BJ (cell line): ENCODE data around the gene OR10A4. TPM values are rescaled to one million over a fixed set of nuclear protein-coding genes. Genes with fewer than 3 reads are reported as not detected.

ENCODE experiments used
- CTCF ChIA-PET: fragments of 350-600 bp; formaldehyde crosslinking; extraction: SDS; loops from one replicate; lab custom pipeline; 2021; ENCODE audit warnings: antibody characterized with exemption, inconsistent platforms; lab: Yijun Ruan, JAX
- POLR2A ChIA-PET: fragments of 300-600 bp; sonication (Branson Sonifier 250); formaldehyde crosslinking; extraction: SDS; loops from one replicate; lab custom pipeline; 2021; ENCODE audit warnings: antibody characterized with exemption; lab: Charles Lee
- DNase-seq: peaks from one replicate; pipeline ENCODE4 v3.0.0-alpha.2; 2011; ENCODE audit warnings: low read depth
- H3K27me3 ChIP-seq: 2 replicates; pipeline ENCODE4 v1.6.0; 2011; ENCODE audit warnings: low read length; ENCODE audit not compliant: control insufficient read depth, insufficient read depth
- H3K36me3 ChIP-seq: 2 replicates; pipeline ENCODE4 v1.5.1; 2011; ENCODE audit warnings: low read length; ENCODE audit not compliant: control insufficient read depth, insufficient read depth
- H3K4me3 ChIP-seq: 2 replicates; pipeline ENCODE4 v1.5.1; 2011; ENCODE audit warnings: low read depth, mild to moderate bottlenecking, control low read depth, low read length
- polyA plus RNA-seq: library from polyadenylated mRNA; depleted of rRNA; stranded (reverse); fragments of >200 nt; gene quantifications from 2 replicates; pipeline ENCODE4 v1.2.3, GENCODE V29; 2011
- TF ChIP-seq, protein P1 (sequence below): IDR thresholded peaks from 2 replicates; pipeline ENCODE4 v1.5.1; 2011; ENCODE audit warnings: low read depth, mild to moderate bottlenecking, control low read depth, inconsistent platforms, low read length, moderate library complexity; ENCODE audit not compliant: insufficient read depth

OR10A4 gene
- polyA plus RNA-seq, 1 experiment: not detected

DNA sequence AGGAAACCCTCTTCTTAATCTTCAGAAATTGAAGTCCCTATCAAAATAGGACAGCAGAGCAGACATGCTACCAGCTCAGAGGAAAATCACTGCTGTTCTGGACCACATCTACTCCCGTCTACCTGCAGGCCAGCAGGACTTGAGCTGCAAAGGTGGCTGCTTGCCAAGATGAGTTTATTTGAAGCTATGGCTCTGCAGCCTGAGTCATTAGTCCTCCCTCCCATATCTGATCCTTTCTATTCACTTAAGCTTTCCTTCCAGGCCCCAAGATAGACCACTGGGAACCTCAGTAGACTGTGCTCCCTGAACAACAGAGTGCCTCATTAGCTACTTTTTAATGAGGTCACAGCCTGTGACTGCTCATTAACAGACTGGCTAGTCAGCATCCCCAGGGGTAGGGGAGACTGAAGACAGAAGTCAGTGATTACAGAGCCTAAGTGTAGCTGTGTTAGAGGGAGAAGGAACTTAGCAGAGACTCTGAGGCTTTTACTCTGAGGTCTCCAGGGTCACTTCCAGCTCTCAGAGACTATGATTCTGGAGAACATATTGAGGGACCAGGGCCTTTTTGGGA is 20.4 kb upstream of the OR10A4 start:
- no peak for DNase-seq
- H3K4me3 ChIP-seq: no peak overlapping the region
- ChIA-PET POLR2A (interaction anchor here (0.6 kb wide), 1 partner anchor 16 kb away, joined by 3 read pairs; no protein-coding TSS in a partner anchor), CTCF (interaction anchor here (1.3 kb wide), 1 partner anchor 44 kb away, joined by 5 read pairs; no protein-coding TSS in a partner anchor)
- no peaks in the 10 kb centered on the region for H3K27me3 ChIP-seq
- TF ChIP-seq, protein P1, sequence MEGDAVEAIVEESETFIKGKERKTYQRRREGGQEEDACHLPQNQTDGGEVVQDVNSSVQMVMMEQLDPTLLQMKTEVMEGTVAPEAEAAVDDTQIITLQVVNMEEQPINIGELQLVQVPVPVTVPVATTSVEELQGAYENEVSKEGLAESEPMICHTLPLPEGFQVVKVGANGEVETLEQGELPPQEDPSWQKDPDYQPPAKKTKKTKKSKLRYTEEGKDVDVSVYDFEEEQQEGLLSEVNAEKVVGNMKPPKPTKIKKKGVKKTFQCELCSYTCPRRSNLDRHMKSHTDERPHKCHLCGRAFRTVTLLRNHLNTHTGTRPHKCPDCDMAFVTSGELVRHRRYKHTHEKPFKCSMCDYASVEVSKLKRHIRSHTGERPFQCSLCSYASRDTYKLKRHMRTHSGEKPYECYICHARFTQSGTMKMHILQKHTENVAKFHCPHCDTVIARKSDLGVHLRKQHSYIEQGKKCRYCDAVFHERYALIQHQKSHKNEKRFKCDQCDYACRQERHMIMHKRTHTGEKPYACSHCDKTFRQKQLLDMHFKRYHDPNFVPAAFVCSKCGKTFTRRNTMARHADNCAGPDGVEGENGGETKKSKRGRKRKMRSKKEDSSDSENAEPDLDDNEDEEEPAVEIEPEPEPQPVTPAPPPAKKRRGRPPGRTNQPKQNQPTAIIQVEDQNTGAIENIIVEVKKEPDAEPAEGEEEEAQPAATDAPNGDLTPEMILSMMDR: no peak
- H3K36me3 ChIP-seq: no peaks in the 10 kb centered on the region

DNA sequence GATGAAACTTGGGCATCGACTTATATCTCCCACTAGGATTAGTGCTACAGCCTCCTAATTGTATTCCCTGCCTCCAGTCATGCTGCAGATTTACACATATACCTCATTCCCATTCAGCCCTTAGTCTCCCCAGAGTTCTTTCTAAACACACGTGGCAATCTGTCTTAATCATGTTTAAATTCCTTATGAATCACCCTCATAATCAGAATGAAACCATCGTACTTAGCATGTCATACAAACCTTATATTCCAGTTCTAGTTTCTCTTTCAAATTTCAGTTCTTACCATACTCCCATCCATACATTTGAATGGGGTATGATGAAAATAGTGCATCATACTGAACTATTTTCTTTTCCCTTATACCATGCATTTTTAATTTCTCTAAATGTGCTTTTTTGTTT is 19.6 kb upstream of the OR10A4 start:
- no peak overlapping the region for H3K4me3 ChIP-seq
- TF ChIP-seq, protein P1: no peak
- POLR2A ChIA-PET: no interaction called here
- no peak for DNase-seq
- H3K36me3 ChIP-seq: no peaks in the 10 kb centered on the region
- CTCF ChIA-PET: no interaction called here
- no peaks in the 10 kb centered on the region for H3K27me3 ChIP-seq

DNA sequence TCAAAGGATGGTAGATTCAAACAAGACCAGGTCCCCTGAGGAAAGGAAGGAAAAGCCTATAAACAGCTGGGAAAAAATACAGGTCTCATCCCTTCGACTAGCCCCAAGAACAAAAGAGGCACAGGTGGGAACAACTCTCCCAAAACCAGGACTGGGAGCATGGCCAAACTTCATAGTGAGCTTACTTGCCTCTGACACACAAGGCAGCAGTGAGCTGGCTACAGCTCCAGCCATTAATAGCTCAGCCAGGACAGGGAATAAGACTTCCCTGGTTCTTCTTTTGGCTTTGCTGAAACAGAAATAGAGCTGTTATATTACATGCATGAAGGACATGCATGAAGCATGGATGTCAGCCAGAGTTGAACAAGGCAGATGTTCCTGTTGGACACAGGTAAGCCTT is 13.5 kb upstream of the OR10A4 start, which contains the start of gene OR10A2:
Gene OR10A2, plus strand, starts transcription at position 97 of the 400 bp plus-strand sequence. CDS start 6,698 bp downstream, outside the sequence.
- no peaks in the 10 kb centered on the region for H3K36me3 ChIP-seq
- TF ChIP-seq, protein P1: no peak
- CTCF ChIA-PET: interaction anchor here (0.9 to 1.3 kb wide), 3 partner anchors 17 to 29 kb away, joined by 3 read pairs; no protein-coding TSS in a partner anchor
- no peaks in the 10 kb centered on the region for H3K27me3 ChIP-seq
- POLR2A ChIA-PET: no interaction called here
- no peak within 1 kb of the TSS for H3K4me3 ChIP-seq
- DNase-seq: no peak

DNA sequence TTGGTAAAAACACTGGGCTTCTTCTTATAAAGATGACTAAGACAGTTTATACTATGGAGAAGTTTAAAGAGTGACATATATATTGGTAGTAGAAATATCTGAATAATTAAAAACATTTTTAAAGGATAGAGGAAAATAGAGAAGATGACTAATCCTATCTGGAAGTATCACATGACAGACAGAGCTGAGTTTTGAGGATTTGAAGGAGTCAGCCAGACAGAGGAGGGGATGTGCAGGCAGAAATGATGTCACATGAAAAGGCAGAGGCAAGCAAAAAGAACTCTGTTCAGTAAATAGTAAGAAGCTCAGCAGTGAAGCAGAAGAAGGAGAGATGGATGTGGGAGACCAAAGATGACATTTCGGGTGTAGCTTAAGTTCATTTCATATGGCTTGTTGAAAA is 12.0 kb upstream of the OR10A4 start:
- TF ChIP-seq, protein P1: no peak
- ChIA-PET POLR2A (no interaction called here), CTCF (interaction anchor here (0.6 to 1.1 kb wide), 3 partner anchors 52 to 205 kb away, joined by 3 to 4 read pairs (median 4); no protein-coding TSS in a partner anchor)
- Histone ChIP-seq H3K36me3 (no peaks in the 10 kb centered on the region), H3K27me3 (no peaks in the 10 kb centered on the region), H3K4me3 (no peak overlapping the region)
- DNase-seq: no peak

DNA sequence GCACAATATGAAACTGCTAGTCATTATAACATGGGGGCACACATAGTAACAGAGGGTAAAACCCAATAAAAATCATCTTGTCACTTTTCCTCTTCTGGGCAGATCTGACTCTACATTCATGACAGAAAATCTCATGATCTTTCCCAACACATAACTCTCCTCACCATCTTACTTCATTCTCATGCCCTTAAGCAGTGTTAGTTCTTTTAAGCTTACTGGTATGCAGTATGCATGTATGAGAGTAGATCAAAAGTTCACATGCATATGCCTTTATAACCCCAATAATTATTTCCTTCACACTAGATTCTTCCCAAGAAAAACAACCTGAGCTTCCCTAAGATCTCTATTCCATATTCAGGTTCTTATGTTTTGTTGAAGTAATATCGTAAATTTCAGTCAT is 5.1 kb upstream of the OR10A4 start:
- Histone ChIP-seq H3K36me3 (no peaks in the 10 kb centered on the region), H3K4me3 (no peak overlapping the region), H3K27me3 (no peaks in the 10 kb centered on the region)
- no peak for DNase-seq
- TF ChIP-seq, protein P1: no peak
- CTCF ChIA-PET: interaction anchor here (1.0 to 1.3 kb wide), 3 partner anchors 9 to 59 kb away, joined by 3 to 4 read pairs (median 3); no protein-coding TSS in a partner anchor
- POLR2A ChIA-PET: no interaction called here
